Kidney (tissue), 14 donors: ENCODE data around the gene P2RY12. TPM values are rescaled to one million over a fixed set of nuclear protein-coding genes. Genes with fewer than 3 reads are reported as not detected.

ENCODE experiments used
- DNase-seq, 5 donors: peaks; one replicate each; pipeline ENCODE4 v3.0.0-alpha.2; 2013 to 2020
- FAIRE-seq: peaks from 2 replicates; lab custom pipeline; 2012; peaks lifted over from hg19 to GRCh38; lab: Jason Lieb, UNC
- H3K27ac ChIP-seq, 2 donors: one replicate each; pipeline ENCODE4 v1.7.0; 2013; ENCODE audit warnings: low read depth in 2 of 2, low read length in 2 of 2, inconsistent platforms in 1 of 2
- H3K27me3 ChIP-seq: one replicate; pipeline ENCODE4 v1.7.1; 2013; ENCODE audit warnings: low read length, inconsistent platforms; ENCODE audit not compliant: control insufficient read depth, insufficient read depth
- H3K36me3 ChIP-seq, 3 donors: one replicate each; pipeline versions ENCODE4 v1.7.0 to v1.7.1; 2013; ENCODE audit warnings: low read length in 3 of 3, control low read depth in 1 of 3, inconsistent platforms in 1 of 3; ENCODE audit not compliant: insufficient read depth in 3 of 3, control insufficient read depth in 2 of 3
- H3K4me1 ChIP-seq, 3 donors: one replicate each; pipeline versions ENCODE4 v1.7.0 to v1.7.1; 2013; ENCODE audit warnings: low read length in 3 of 3, inconsistent platforms in 1 of 3, low read depth in 1 of 3; ENCODE audit not compliant: control insufficient read depth in 2 of 3, insufficient read depth in 2 of 3
- H3K4me3 ChIP-seq, 3 donors: one replicate each; pipeline versions ENCODE4 v1.7.0 to v1.8.1; 2013; ENCODE audit warnings: low read length in 3 of 3, control low read depth in 1 of 3, inconsistent platforms in 1 of 3
- H3K9ac ChIP-seq, 3 donors: one replicate each; pipeline versions ENCODE4 v1.7.0 to v1.7.1; 2013; ENCODE audit warnings: low read length in 3 of 3, control low read depth in 1 of 3, inconsistent platforms in 1 of 3
- H3K9me3 ChIP-seq, 3 donors: one replicate each; pipeline versions ENCODE4 v1.7.0 to v1.7.1; 2013; ENCODE audit warnings: low read length in 3 of 3, control low read depth in 1 of 3, inconsistent platforms in 1 of 3; ENCODE audit not compliant: control insufficient read depth in 2 of 3, insufficient read depth in 1 of 3
- CTCF ChIP-seq: IDR thresholded peaks from 3 replicates; pipeline ENCODE4 v1.5.1; 2012; ENCODE audit warnings: mild to moderate bottlenecking, moderate library complexity, borderline replicate concordance; ENCODE audit not compliant: insufficient read depth; ENCODE audit errors: extremely low read depth
- intact Hi-C: fragments of 100-400 bp; cut with DNase I; formaldehyde crosslinking; loops from one replicate; pipeline ENCODE4 v1.11.1; 2022
- polyA plus RNA-seq: library from polyadenylated mRNA; stranded (reverse); fragments of 350-450 nt; fragmentation: Illumina TruSeq; extraction: RNeasy Lipid Tissue Mini Kit (QIAGEN cat#74804); gene quantifications from one replicate; pipeline ENCODE4 v1.2.3, GENCODE V29; 2014; ENCODE audit warnings: low read depth, low replicate concordance; ENCODE audit not compliant: insufficient read depth
- total RNA-seq: library from RNA; stranded (reverse); fragmentation: NEBNext Ultra II Directional; extraction: Animal tissue kit (Norgen Biotek cat#: 25700); gene quantifications from one replicate; pipeline ENCODE4 v1.2.1, GENCODE V29; 2021
- donor health status: control.
- donor health status: control.
- donor health status: control.
- donor health status: control.
- donor health status: control.
- donor health status: DM: yes; HTN: yes; CAD: no.
- donor health status: Normal renal cell carcinoma (clear cell type).

Gene P2RY12
- total and polyA plus RNA-seq, 2 donors from 2014 or later, result 2.2 TPM; not detected in 1

GRCh38 chr3:151309566-151309965 is 75.0 kb downstream of the P2RY12 start:
- DNase-seq (no peak), FAIRE-seq (no peak)
- no peak for TF ChIP-seq CTCF
- intact Hi-C loops, result no loop called here
- Histone ChIP-seq H3K27me3 (no peaks in the 10 kb centered on the region), H3K4me3 (no peak overlapping the region), H3K9ac (no peak overlapping the region), H3K27ac (no peak overlapping the region), H3K36me3 (no peaks in the 10 kb centered on the region), H3K4me1 (peaks cover 0 to 2% (median 0%) of the 10 kb centered on the region in 3 donors), H3K9me3 (no peaks in the 10 kb centered on the region)

GRCh38 chr3:151307583-151308488 is 76.7 kb downstream of the P2RY12 start:
- Histone ChIP-seq H3K27ac (no peak overlapping the region), H3K9me3 (no peaks in the 10 kb centered on the region), H3K27me3 (no peaks in the 10 kb centered on the region), H3K9ac (no peak overlapping the region), H3K4me1 (peaks cover 0 to 2% (median 0%) of the 10 kb centered on the region in 3 donors), H3K36me3 (no peaks in the 10 kb centered on the region), H3K4me3 (no peak overlapping the region)
- TF ChIP-seq CTCF, result no peak
- no peak for DNase-seq
- no peak for FAIRE-seq
- intact Hi-C loops, result no loop called here

GRCh38 chr3:151307131-151307530 is 77.4 kb downstream of the P2RY12 start:
- TF ChIP-seq CTCF, result no peak
- intact Hi-C loops, result no loop called here
- peaks cover 0 to 2% (median 0%) of the 10 kb centered on the region in 3 donors for H3K4me1 ChIP-seq
- no peaks in the 10 kb centered on the region for H3K9me3 ChIP-seq
- no peak for FAIRE-seq
- no peak overlapping the region for H3K4me3 ChIP-seq
- peak in 1 of 5 donors; percentile 13 for DNase-seq
- H3K27ac ChIP-seq, result no peak overlapping the region
- H3K36me3 ChIP-seq, result no peaks in the 10 kb centered on the region
- H3K27me3 ChIP-seq, result no peaks in the 10 kb centered on the region
- H3K9ac ChIP-seq, result no peak overlapping the region
